ENCODE results near the gene SUSD2. TPM values are rescaled to one million over a fixed set of nuclear protein-coding genes. Genes with fewer than 3 reads are reported as not detected.

Gene SUSD2
- total RNA-seq: 0.16 and 1.8 TPM in 2 replicates

GRCh38 chr22:24181088-24181995 is at the start of gene SUSD2:
Gene SUSD2, plus strand, starts transcription at chr22:24181487. Its CDS starts 33 bp downstream, at chr22:24181520.

Other genes starting within 250 kb of the SUSD2 start
- 0.98 and 28.6 TPM in 2 replicates for gene GSTT2B, start 220.3 kb upstream of the SUSD2 start, total RNA-seq
- 0.65 and 2.9 TPM in 2 replicates for gene DDTL, start 214.6 kb upstream of the SUSD2 start, total RNA-seq
- gene DDT, start 207.0 kb upstream of the SUSD2 start, total RNA-seq: 171 and 191 TPM in 2 replicates
- gene GSTT2, start 201.4 kb upstream of the SUSD2 start, total RNA-seq: 0.98 and 2.5 TPM in 2 replicates
- gene GSTT4, start 176.0 kb upstream of the SUSD2 start, total RNA-seq: not detected in 2 replicates
- 31.0 and 48.2 TPM in 2 replicates for gene CABIN1, start 170.2 kb upstream of the SUSD2 start, total RNA-seq
- gene GGT5, start 63.6 kb downstream of the SUSD2 start, total RNA-seq: 7.2 and 12.9 TPM in 2 replicates
- gene SPECC1L, start 89.3 kb downstream of the SUSD2 start, total RNA-seq: 21.2 and 22.4 TPM in 2 replicates
- 0.49 and 4.2 TPM in 2 replicates for gene ADORA2A, start 246.1 kb downstream of the SUSD2 start, total RNA-seq